Natural killer cell (primary cell): Measurements from ENCODE around the gene LIFR. TPM values are rescaled to one million over a fixed set of nuclear protein-coding genes. Genes with fewer than 3 reads are reported as not detected.

Experiments used
- ATAC-seq, 3 donors: fragments of 150-1000 bp in 2 of 3; fragments of 200-7000 bp in 1 of 3; cut with Tn5 transposase; 1 replicate in 1 of 3; 2 replicates in 2 of 3; pipeline ENCODE4 v1.10.0; 2021; ENCODE audit warnings: mild to moderate bottlenecking in 2 of 3, moderate library complexity in 2 of 3
- DNase-seq, 2 donors: peaks; one replicate each; pipeline versions ENCODE4 v3.0.0 to v3.0.0-alpha.2; 2013 to 2021; ENCODE audit warnings: mixed read lengths in 1 of 2
- H3K27ac ChIP-seq: one replicate; pipeline ENCODE4 v1.5.1; 2013; ENCODE audit warnings: mild to moderate bottlenecking, low read length
- H3K27me3 ChIP-seq: one replicate; pipeline ENCODE4 v1.6.1; 2013; ENCODE audit warnings: low read length; ENCODE audit not compliant: control insufficient read depth, insufficient read depth
- H3K36me3 ChIP-seq: one replicate; pipeline ENCODE4 v1.6.1; 2013; ENCODE audit warnings: low read length; ENCODE audit not compliant: control insufficient read depth, insufficient read depth
- H3K4me1 ChIP-seq: one replicate; pipeline ENCODE4 v1.6.1; 2013; ENCODE audit warnings: low read length; ENCODE audit not compliant: control insufficient read depth, insufficient read depth
- H3K4me3 ChIP-seq: one replicate; pipeline ENCODE4 v1.5.1; 2013; ENCODE audit warnings: low read length
- H3K9me3 ChIP-seq: one replicate; pipeline ENCODE4 v1.6.1; 2013; ENCODE audit warnings: low read length; ENCODE audit not compliant: control insufficient read depth, insufficient read depth
- H3K27ac Mint-ChIP-seq, 2 donors: one replicate each; pipeline ENCODE4 v1.8.0; 2022; ENCODE audit warnings: mild to moderate bottlenecking in 2 of 2, mixed read lengths in 2 of 2, moderate library complexity in 1 of 2
- H3K27me3 Mint-ChIP-seq, 2 donors: one replicate each; pipeline ENCODE4 v1.8.0; 2022; ENCODE audit warnings: low read depth in 2 of 2, mixed read lengths in 2 of 2
- H3K36me3 Mint-ChIP-seq: one replicate; pipeline ENCODE4 v1.8.0; 2022; ENCODE audit warnings: mixed read lengths
- H3K4me1 Mint-ChIP-seq, 2 donors: one replicate each; pipeline ENCODE4 v1.8.0; 2022; ENCODE audit warnings: mixed read lengths in 2 of 2
- H3K4me3 Mint-ChIP-seq: one replicate; pipeline ENCODE4 v1.8.0; 2022; ENCODE audit warnings: mild to moderate bottlenecking, moderate library complexity, mixed read lengths
- H3K9me3 Mint-ChIP-seq, 2 donors: one replicate each; pipeline ENCODE4 v1.8.0; 2022; ENCODE audit warnings: mixed read lengths in 2 of 2
- CTCF ChIP-seq: fragments of 200-600 bp; IDR thresholded peaks from one replicate; pipeline ENCODE4 v1.8.0; 2022; ENCODE audit warnings: antibody characterized with exemption
- WGBS: methylation state at CpG from one replicate; pipeline ENCODE4 v1.1.7; 2013; ENCODE audit warnings: missing lambda C conversion rate; ENCODE audit not compliant: insufficient coverage; 5-methylcytosine and 5-hydroxymethylcytosine counted together
- intact Hi-C: fragments of 100-400 bp; cut with micrococcal nuclease; formaldehyde crosslinking; loops from one replicate; pipeline ENCODE4 v1.14.2; 2022
- total RNA-seq, 4 donors: library from RNA; stranded (reverse); fragments of 120-200 nt in 1 of 4; gene quantifications; one replicate each; pipeline versions ENCODE4 v1.2.3 to v1.2.4, GENCODE V29; 2013 to 2022

LIFR gene
- total RNA-seq, 3 donors from 2014 or later (not counting 1 experiment from before 2014, with no cell fraction given), result not detected

DNA sequence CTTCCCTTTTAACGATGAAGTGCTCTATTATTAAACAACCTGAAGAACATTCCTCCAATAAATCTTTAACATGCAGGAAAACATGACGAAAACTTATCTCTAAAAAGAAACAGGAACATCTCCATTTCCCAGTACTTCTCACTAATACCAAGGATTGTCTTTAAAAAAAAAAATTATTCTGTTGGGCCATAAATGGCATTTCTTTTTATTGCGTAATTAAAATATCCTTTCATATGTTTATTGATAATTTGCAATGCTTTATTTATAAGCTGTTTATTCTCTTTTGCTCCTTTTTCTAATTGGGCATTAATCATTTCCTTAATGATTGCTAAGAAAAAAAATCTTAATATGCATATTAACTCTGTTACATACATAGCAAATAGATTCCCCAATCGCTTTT is 18.9 kb downstream of the LIFR start:
- Histone ChIP-seq H3K9me3 (no peaks in the 10 kb centered on the region), H3K36me3 (no peaks in the 10 kb centered on the region), H3K27ac (no peak overlapping the region), H3K27me3 (peaks cover 6% of the 10 kb centered on the region), H3K4me1 (no peaks in the 10 kb centered on the region), H3K4me3 (no peak overlapping the region)
- DNase-seq (no peak), ATAC-seq (no peak)
- Mint-ChIP-seq H3K27ac (no peak overlapping the region), H3K9me3 (no peaks in the 10 kb centered on the region), H3K4me3 (no peak overlapping the region), H3K36me3 (no peaks in the 10 kb centered on the region), H3K27me3 (peaks cover 20 to 50% of the 10 kb centered on the region in 2 donors), H3K4me1 (no peaks in the 10 kb centered on the region)
- 77% methylated on average over 3 of the region's 4 CpGs for WGBS
- intact Hi-C loops, result no loop called here
- TF ChIP-seq CTCF, result no peak

DNA sequence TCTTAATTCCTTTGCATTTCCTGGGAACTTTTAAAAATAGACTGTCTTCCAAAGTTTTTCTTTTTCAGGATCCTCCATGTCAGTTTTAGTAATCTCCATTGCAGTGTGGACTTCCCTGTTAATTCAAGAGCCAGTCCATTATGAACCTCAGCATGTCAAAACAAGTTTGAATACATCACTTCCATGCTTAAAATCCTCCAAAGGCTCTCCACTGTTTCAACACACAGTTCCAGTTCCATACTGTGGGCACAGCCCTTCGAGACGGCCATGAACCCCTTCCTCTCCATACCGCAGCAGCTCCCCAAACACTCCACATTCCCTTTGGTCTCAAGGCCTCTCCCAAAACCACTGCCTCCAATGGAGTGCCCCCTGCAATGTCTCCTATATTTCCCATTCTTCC is 19.5 kb downstream of the LIFR start:
- TF ChIP-seq CTCF, result no peak
- peaks cover 20 to 55% of the 10 kb centered on the region in 2 donors for H3K27me3 Mint-ChIP-seq
- Histone ChIP-seq H3K4me3 (no peak overlapping the region), H3K4me1 (no peaks in the 10 kb centered on the region), H3K9me3 (no peaks in the 10 kb centered on the region), H3K36me3 (no peaks in the 10 kb centered on the region), H3K27me3 (peaks cover 6% of the 10 kb centered on the region), H3K27ac (no peak overlapping the region)
- DNase-seq (no peak), ATAC-seq (no peak)
- intact Hi-C loops, result no loop called here
- WGBS, result 76% methylated on average over 3 of the region's 3 CpGs
- no peaks in the 10 kb centered on the region for H3K36me3 Mint-ChIP-seq
- H3K9me3 Mint-ChIP-seq, result no peaks in the 10 kb centered on the region
- H3K4me1 Mint-ChIP-seq, result no peaks in the 10 kb centered on the region
- H3K4me3 Mint-ChIP-seq, result no peak overlapping the region
- no peak overlapping the region for H3K27ac Mint-ChIP-seq

- intact Hi-C loops, result no loop called here
Observed at GRCh38 chr5:38535845-38536244, 20.6 kb downstream of the LIFR start.

More at GRCh38 chr5:38535845-38536244, 20.6 kb downstream of the LIFR start:
- Mint-ChIP-seq H3K36me3 (no peaks in the 10 kb centered on the region), H3K4me1 (no peaks in the 10 kb centered on the region), H3K9me3 (no peaks in the 10 kb centered on the region), H3K27ac (no peak overlapping the region), H3K27me3 (peaks cover 23 to 66% of the 10 kb centered on the region in 2 donors), H3K4me3 (no peak overlapping the region)
- H3K4me3 ChIP-seq, result no peak overlapping the region
- DNase-seq (no peak), ATAC-seq (no peak)
- no peak overlapping the region for H3K27ac ChIP-seq
- H3K27me3 ChIP-seq, result peaks cover 12% of the 10 kb centered on the region
- H3K36me3 ChIP-seq, result no peaks in the 10 kb centered on the region
- no peaks in the 10 kb centered on the region for H3K4me1 ChIP-seq
- H3K9me3 ChIP-seq, result no peaks in the 10 kb centered on the region
- WGBS, result 78% methylated on average over 1 of the region's 2 CpGs
- TF ChIP-seq CTCF, result no peak
